GM20431 (cell line): ENCODE data around the gene CACNA1I.

ENCODE experiments used
- in situ Hi-C: fragments of 300-500 bp; cut with MseI, MboI; formaldehyde crosslinking; loops from one replicate; pipeline ENCODE4 v1.15.0; 2020; ENCODE audit warnings: low sequenced_read_pairs; ENCODE audit not compliant: unreplicated experiment

The CACNA1I gene

DNA sequence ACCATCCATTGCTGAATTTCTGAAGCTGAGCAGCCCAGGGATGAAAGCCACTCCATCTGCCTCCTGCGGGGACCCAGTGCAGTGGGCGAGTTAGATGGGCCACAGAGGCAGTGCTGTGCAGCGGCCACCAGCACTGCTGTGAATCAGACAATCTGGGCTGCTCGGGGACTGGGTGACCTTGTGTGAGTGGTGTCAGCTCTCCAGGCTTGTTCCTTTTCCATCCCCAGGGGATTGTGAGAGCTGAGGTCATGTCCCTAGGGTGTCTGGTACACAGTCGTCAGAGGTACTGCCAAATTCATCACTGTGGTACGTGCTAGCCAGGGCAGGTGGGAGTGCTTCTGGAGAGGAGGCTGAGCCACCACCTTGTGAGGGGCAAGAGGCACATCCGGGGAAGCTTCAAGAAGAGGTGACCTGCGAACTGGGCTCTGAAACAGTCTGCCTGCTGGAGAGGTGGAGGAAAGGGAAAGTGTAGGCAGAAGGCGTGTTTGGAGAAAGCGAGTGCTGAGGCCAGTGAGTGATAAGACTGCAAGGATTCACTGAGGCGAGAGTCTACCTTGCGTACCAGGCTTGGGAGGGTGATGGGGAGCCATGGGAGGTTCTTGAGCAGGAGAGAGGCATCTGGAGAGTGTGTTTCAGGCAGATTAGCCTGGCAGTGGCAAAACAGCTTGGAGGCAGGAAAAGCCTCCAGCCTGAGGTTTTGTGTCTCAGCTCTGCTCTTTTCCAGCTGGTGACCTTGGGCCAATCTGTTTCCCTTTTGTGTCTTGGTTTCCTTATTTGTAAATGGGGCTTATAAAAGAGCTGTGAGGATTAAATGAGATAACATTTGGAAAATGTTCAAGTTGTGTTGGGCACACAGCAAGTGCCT lies 22.7 kb downstream of the CACNA1I start:
- in situ Hi-C loops = no loop called here

DNA sequence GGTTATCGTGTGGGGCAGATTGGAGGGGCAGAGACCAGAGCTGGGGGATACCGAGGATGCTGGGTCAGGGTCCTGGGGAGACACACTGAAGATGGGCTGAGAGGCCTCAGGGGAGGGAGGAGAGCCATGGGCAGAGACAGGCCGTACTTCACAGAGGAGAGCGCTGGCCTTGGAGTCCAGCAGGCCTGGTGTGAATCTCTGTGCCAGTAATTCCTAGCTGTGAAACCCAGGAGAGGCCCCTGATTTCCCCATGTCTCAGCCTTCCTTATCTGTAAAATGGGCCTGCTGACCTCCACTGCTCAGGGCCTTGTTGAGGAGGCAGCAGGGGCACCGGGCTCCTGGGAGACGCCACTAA lies 23.4 kb downstream of the CACNA1I start:
- in situ Hi-C loops = no loop called here

DNA sequence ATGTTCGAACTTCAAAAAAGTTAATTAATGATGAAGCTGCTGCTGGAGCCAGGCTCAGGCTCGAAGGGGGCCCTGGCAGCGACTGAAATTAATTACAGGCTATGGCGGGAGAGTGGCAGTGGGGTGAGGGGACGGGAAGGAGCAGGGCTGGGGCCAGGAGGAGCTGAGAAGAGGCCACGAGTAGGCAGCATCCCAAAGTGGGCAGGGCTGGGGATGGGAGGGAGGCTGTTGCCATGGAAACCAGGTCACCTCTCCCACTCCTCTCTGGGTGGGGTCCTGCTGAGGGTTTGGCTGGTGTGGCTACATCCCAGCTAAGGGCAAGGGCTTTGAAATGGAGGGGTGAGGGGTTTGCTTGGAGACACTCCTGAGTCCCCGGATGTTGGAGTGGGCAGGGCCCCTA lies 23.9 kb downstream of the CACNA1I start:
- in situ Hi-C loops = no loop called here

GRCh38 chr22:39595622-39596172 lies 25.1 kb downstream of the CACNA1I start:
- in situ Hi-C loops = no loop called here

GRCh38 chr22:39596601-39597000 lies 26.0 kb downstream of the CACNA1I start:
- in situ Hi-C loops = no loop called here

DNA sequence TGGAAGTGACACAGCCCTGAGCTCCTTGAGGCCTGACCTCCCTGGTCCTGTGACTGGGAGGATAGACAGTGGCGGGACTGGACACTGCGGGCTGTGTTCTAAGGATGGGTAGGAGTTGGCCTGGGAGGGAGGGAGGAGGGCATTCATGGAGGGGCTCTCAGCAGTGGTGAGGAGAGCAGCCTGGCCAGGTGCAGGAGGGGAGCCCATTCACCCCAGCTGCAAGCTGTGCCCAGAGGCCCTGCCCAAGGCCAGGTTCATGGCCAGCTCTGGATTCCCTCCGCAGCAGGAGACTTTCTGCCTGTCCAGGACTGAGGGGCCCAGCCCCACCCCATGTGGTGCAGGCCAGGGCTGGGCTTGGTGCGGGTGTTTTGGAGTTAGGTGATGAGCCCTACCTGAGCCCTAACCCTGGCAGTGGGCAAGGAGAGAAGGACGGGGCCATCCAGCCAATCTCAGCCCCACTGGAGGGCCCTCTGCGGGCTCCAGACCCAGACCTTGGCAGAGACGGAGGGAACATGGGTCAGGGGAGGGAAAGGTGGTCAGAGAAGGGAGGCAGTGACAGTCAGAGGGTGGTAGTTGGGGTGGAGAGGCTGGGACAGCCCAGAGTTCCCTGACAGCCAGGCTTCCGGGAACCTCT lies 26.8 kb downstream of the CACNA1I start:
- in situ Hi-C loops = no loop called here

DNA sequence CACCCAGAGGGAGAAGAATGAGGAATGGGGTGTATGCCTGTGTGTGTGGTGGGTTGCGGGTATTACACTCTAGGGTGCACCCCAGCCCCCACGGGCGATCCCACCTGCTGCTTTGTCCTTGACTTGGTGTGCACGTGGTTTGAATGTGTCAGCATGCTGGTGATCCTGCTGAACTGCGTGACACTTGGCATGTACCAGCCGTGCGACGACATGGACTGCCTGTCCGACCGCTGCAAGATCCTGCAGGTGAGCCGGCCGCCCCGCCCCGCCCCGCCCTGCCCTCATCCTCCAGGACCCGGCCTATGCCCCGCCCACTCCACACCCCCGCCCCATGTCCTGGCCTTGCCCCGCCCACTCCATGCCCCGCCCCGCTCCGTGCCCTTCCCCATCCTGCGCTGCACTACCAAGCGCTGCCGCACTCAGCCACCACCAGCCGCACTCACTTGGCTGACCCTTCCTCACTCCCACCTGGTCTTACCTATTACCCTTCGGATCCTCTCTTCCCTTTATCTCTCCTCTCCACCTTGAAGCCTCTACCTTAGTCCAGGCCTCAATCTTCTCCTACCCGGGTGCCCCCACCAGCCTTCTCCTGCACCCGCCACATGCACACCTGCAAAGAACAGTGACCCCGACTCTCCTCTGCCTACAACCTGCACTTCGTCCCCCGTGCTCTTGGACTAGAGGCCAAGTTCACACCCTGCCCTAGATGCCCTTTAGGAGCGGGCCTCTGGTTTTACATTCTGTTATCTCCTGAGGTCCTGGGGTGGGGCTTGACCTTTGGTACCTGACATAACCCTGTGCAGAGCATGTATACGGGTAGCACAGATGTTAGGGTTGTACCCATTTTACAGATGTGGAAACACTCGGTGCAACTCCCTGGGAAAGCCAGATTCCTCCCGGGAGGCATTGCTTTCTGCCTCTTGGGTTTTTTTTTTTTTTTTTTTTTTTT lies 27.7 kb downstream of the CACNA1I start:
- in situ Hi-C loops = no loop called here

- in situ Hi-C loops = no loop called here
These were observed 30.1 kb downstream of the CACNA1I start for GRCh38 chr22:39600491-39601179.

- in situ Hi-C loops = no loop called here
These were observed 30.6 kb downstream of the CACNA1I start for GRCh38 chr22:39601180-39601535.

DNA sequence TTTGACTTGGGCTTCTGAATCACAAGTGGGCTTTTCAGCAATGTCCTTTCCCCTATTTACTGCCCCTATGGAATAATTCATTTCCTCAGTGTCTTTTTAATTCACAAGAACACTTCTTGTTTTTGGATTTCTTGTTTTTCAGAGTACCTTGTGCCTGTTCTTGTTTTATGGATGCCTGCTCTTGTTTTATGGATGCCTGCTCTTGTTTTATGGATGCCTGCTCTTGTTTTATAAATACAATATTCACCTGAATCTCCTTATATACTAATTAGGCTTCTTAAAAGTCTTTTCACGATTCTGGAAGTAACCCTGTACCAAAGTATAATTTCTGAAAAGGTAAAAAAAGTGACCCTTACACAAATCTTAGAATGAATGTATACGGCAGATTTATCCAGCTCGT lies 32.8 kb downstream of the CACNA1I start:
- in situ Hi-C loops = no loop called here

DNA sequence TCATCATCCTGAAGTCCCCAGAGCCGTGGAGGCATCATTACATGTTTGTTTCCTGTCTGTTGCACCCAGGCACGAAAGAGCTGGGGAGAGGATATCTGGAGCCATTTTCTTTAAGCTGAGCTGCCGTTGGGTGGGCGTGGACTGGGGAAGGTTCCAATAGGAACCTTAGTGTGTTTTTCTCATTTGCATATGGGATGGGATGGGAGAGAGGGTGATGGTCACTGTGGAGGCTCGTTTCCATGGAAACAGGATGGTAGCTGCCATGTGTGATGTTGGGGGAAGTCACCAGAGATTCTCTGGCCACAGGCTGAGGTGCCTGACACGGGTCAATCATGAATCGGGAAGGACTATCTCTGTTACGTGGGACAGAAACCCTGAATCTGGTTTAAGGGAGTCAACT lies 39.7 kb downstream of the CACNA1I start:
- in situ Hi-C loops = no loop called here

DNA sequence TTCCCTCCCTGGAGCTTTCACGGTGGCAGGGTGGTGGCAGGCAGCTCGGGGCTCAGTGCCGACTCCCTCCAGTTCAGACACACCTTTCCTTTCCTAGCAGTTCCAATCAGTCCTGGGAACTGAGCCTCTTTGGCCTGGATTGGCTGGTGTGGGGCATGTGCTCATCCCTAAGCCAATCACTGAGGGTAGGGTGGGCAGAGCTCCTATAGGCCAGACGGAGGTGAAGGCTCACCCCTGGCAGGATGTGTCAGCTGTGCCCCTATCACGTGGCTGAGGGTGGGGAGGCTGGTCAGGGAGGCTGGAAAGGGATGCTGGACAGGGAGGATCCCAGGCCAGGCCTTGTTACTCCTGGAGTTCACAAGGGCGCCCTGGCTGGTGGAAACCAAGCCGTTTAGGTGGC lies 40.2 kb downstream of the CACNA1I start:
- in situ Hi-C loops = no loop called here

- in situ Hi-C loops = no loop called here
These were observed 40.8 kb downstream of the CACNA1I start for GRCh38 chr22:39611360-39611759.

- in situ Hi-C loops = no loop called here
These were observed 42.4 kb downstream of the CACNA1I start for GRCh38 chr22:39612811-39613548.

- in situ Hi-C loops = no loop called here
These were observed 43.0 kb downstream of the CACNA1I start for GRCh38 chr22:39613549-39613921.

DNA sequence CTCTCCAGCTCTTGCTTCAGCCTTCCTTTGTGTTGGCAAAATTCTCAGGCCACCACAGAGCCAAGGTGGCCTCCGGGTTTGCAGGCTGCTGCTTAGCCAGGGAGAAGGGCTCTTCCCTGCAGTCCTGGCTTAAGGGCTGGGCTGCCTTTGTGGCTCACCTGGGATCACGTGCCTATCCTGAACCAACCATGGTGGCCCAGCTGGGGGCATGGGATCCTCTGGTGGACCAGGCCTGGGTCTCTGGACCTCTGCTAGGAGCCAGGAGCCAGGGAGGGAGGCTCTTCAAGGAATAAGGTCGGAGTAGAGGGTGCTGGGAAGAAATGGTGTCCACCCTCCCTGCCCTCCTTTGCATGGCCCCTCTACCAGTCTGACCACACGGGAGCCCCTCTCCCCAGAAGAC lies 43.9 kb downstream of the CACNA1I start:
- in situ Hi-C loops = no loop called here

DNA sequence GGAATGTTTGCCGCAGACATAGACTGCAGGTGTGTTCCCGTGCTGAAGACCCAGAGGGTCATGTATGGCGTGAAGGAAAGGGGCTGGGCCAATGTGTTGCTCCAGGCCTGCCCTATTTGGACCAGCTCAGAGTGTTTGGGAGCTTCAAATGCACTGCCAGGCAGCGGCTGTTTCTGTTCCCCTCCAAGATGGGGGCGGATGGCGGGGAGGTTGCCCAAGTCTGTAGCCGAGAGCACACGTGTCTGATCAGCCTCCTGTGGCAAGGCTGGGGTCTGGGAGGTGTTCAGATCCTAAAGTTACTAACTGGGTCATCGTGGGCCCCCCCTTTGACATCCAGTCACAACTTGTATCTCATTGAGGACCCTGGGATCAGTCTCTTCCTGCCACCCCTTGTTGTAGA lies 45.5 kb downstream of the CACNA1I start:
- in situ Hi-C loops = no loop called here

GRCh38 chr22:39616781-39617180 lies 46.2 kb downstream of the CACNA1I start:
- in situ Hi-C loops = no loop called here

DNA sequence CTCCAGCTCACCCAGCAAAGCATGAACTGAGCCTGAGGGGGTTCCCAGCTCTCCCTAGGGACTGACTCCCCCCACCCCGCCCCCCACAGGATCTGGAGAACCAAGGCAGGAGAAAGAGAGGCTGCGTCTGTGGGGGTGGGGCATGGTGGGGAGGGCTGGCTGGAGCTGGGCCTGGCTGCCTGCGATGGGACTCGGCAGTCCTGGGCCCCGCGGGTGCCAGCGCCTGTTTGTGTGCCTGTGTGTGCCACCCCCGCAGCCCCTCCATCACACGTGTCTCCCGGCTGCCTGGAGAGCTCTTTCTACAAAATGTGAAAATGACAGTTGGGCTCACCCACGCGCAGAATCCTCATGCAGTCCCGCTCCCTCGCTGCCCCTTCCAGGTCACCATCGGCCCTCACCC lies 46.8 kb downstream of the CACNA1I start:
- in situ Hi-C loops = no loop called here
